ENCODE data around the gene YAE1.

DNA sequence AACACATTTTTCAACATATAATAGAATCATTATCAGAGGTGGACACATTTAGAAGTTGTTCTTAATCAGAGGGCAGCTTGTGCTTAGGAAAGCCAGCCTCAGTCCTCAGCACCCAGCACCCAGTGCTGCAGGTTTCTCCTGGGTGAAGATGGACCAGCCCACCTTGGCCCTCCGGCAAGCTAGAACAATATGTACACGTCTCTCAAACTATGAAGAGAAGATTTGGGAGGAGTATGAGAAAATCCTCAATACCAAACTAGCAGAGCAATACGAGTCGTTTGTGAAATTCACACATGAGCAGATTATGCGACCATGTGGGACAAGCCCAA, 43.7 kb downstream of the YAE1 start:
- TF ChIP-seq, protein P1, sequence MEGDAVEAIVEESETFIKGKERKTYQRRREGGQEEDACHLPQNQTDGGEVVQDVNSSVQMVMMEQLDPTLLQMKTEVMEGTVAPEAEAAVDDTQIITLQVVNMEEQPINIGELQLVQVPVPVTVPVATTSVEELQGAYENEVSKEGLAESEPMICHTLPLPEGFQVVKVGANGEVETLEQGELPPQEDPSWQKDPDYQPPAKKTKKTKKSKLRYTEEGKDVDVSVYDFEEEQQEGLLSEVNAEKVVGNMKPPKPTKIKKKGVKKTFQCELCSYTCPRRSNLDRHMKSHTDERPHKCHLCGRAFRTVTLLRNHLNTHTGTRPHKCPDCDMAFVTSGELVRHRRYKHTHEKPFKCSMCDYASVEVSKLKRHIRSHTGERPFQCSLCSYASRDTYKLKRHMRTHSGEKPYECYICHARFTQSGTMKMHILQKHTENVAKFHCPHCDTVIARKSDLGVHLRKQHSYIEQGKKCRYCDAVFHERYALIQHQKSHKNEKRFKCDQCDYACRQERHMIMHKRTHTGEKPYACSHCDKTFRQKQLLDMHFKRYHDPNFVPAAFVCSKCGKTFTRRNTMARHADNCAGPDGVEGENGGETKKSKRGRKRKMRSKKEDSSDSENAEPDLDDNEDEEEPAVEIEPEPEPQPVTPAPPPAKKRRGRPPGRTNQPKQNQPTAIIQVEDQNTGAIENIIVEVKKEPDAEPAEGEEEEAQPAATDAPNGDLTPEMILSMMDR (IDR thresholded peaks at IDR 0.05), result no peak
- TF ChIP-seq POLR2A (IDR thresholded peaks at IDR 0.05), result no peak
